BE2C (cell line): ENCODE data around the gene ZC3H8. TPM values are rescaled to one million over a fixed set of nuclear protein-coding genes. Genes with fewer than 3 reads are reported as not detected.
A peak's percentile ranks its signal among the peaks of the same experiment; 100 is the strongest.

Source experiments
- DNase-seq: peaks from one replicate; pipeline ENCODE4 v3.0.0-alpha.2; 2020
- H3K27me3 ChIP-seq: fragments of 250-450 bp; sonication (Bioruptor Pico); 2 replicates; pipeline ENCODE4 v1.5.1; 2020; ENCODE audit warnings: mild to moderate bottlenecking
- H3K36me3 ChIP-seq: fragments of 250-450 bp; sonication (Bioruptor Pico); 2 replicates; pipeline ENCODE4 v1.5.1; 2020; ENCODE audit warnings: mild to moderate bottlenecking
- H3K4me1 ChIP-seq: fragments of 250-450 bp; sonication (Bioruptor Pico); 2 replicates; pipeline ENCODE4 v1.5.1; 2020
- H3K4me3 ChIP-seq: 2 replicates; pipeline ENCODE4 v1.5.1; 2011; ENCODE audit warnings: low read depth, low read length
- H3K9me3 ChIP-seq: fragments of 250-450 bp; sonication (Bioruptor Pico); 2 replicates; pipeline ENCODE4 v1.5.1; 2020
- CTCF ChIP-seq: IDR thresholded peaks from 2 replicates; pipeline ENCODE4 v1.5.1; 2012; ENCODE audit warnings: mild to moderate bottlenecking, low read depth, low read length
- polyA plus RNA-seq: library from polyadenylated mRNA; unstranded; fragments of >200 nt; gene quantifications from one replicate; pipeline ENCODE4 v1.2.1, GENCODE V29; 2012; ENCODE audit warnings: low read depth, missing spikeins; ENCODE audit not compliant: insufficient read length, insufficient read depth

Gene ZC3H8
- polyA plus RNA-seq = 8.1 TPM

- peak; percentile 91 for DNase-seq
- H3K9me3 ChIP-seq = no peaks in the 10 kb centered on the region
- H3K4me3 ChIP-seq = peak within 1 kb of the TSS; percentile 78
- H3K36me3 ChIP-seq = no peaks in the 10 kb centered on the region
- H3K4me1 ChIP-seq = no peaks in the 10 kb centered on the region; the same call in none of the 2 replicates
- H3K27me3 ChIP-seq = no peaks in the 10 kb centered on the region
- no peak for TF ChIP-seq CTCF
Observed at GRCh38 chr2:112254466-112255240, at the start of gene ZC3H8. ZC3H8 (minus strand) TSS chr2:112255042; CDS start chr2:112254981, 61 bp downstream.

GRCh38 chr2:112304298-112304941, 49.6 kb upstream of the ZC3H8 start:
- H3K4me1 ChIP-seq = no peaks in the 10 kb centered on the region
- no peak overlapping the region for H3K4me3 ChIP-seq
- no peak for TF ChIP-seq CTCF
- H3K27me3 ChIP-seq = no peaks in the 10 kb centered on the region
- H3K36me3 ChIP-seq = no peaks in the 10 kb centered on the region
- no peaks in the 10 kb centered on the region for H3K9me3 ChIP-seq
- no peak for DNase-seq

DNA sequence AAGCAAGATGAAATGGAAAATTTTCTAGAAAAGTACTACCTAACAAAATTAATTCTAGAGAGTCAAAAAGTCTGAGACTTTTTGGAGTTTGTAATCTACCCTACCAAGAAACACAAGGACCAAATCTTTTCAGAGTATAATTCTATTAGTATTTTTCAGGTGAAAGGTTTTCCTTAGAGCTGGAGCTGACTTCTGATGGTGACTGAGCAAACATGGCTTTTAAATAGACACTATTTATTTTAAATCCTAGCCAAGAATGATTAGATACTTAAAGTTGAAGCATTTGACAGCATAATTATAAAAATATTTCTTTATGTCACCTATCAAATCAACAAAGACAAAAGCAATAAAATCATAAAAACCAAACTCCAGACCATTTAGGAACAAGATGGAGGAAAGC, 47.1 kb upstream of the ZC3H8 start:
- no peaks in the 10 kb centered on the region for H3K27me3 ChIP-seq
- H3K36me3 ChIP-seq = no peaks in the 10 kb centered on the region
- no peaks in the 10 kb centered on the region for H3K4me1 ChIP-seq
- no peak for TF ChIP-seq CTCF
- H3K4me3 ChIP-seq = no peak overlapping the region
- no peaks in the 10 kb centered on the region for H3K9me3 ChIP-seq
- DNase-seq = no peak

DNA sequence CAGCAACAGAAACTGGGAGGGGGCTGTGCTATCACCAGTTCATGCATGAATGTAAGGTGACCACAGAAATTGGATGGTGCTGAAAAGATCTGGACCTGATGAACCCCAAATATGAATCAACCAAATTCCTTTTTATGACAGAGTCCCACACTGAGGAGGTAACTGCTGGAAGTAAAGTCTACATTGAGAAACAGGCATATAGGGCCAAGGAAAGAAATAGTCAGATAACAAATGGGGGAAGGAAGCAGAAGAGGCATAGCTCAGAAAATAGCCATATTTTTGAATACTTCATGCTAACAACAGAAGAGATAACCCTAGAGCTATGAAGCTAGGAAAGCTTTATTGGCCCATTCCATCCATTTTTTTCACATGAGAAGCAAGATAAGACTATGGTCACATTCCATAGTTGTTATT, 46.3 kb upstream of the ZC3H8 start:
- Histone ChIP-seq H3K4me3 (no peak overlapping the region), H3K4me1 (no peaks in the 10 kb centered on the region), H3K9me3 (no peaks in the 10 kb centered on the region), H3K27me3 (no peaks in the 10 kb centered on the region), H3K36me3 (no peaks in the 10 kb centered on the region)
- no peak for TF ChIP-seq CTCF
- DNase-seq = no peak

GRCh38 chr2:112296407-112296806, 41.6 kb upstream of the ZC3H8 start:
- no peaks in the 10 kb centered on the region for H3K36me3 ChIP-seq
- H3K9me3 ChIP-seq = no peaks in the 10 kb centered on the region
- H3K4me1 ChIP-seq = no peaks in the 10 kb centered on the region
- TF ChIP-seq CTCF = no peak
- no peaks in the 10 kb centered on the region for H3K27me3 ChIP-seq
- no peak overlapping the region for H3K4me3 ChIP-seq
- DNase-seq = no peak
